Endothelial cell of umbilical vein (primary cell): ENCODE measurements around the gene WLS. TPM values are rescaled to one million over a fixed set of nuclear protein-coding genes. Genes with fewer than 3 reads are reported as not detected.

Experiments used
- BruUV-seq: library from RNA; stranded (reverse); fragments of 400-500 nt; replicated peaks from 2 replicates; lab custom pipeline; 2021; lab: Mats Ljungman, UMichigan
- CTCF ChIA-PET: fragments of 300-600, 350-600 bp; sonication (Branson Sonifier 250); formaldehyde crosslinking; loops from one replicate; lab custom pipeline; 2021; ENCODE audit warnings: antibody characterized with exemption, inconsistent platforms; lab: Charles Lee
- POLR2A ChIA-PET: fragments of 300-600, 350-600 bp; sonication (Branson Sonifier 250); formaldehyde crosslinking; loops from one replicate; lab custom pipeline; 2021; ENCODE audit warnings: antibody characterized with exemption, inconsistent platforms; lab: Charles Lee
- DNase-seq: peaks from one replicate; pipeline ENCODE4 v3.0.0-alpha.2; 2011; ENCODE audit warnings: low read depth, low spot score
- FAIRE-seq: peaks from 2 replicates; lab custom pipeline; 2011; peaks lifted over from hg19 to GRCh38; lab: Jason Lieb, UNC
- H2AFZ ChIP-seq: 2 replicates; pipeline ENCODE4 v1.6.0; 2012; ENCODE audit warnings: low read depth, low read length, control low read depth, inconsistent platforms
- H3K27ac ChIP-seq: 2 replicates; pipeline ENCODE4 v1.5.1; 2011; ENCODE audit warnings: low read depth, mild to moderate bottlenecking, control low read depth, low read length, moderate library complexity; ENCODE audit not compliant: insufficient read depth
- H3K27me3 ChIP-seq, 2 experiments: 2 replicates each; pipeline versions ENCODE4 v1.6.0 to v1.6.1; 2011; ENCODE audit warnings: low read length in 2 of 2, mixed read lengths in 1 of 2; ENCODE audit not compliant: control insufficient read depth in 2 of 2, insufficient read depth in 2 of 2
- H3K36me3 ChIP-seq, 2 experiments: 2 replicates in 1 of 2; 3 replicates in 1 of 2; pipeline ENCODE4 v1.5.1; 2011; ENCODE audit warnings: low read length in 2 of 2, mild to moderate bottlenecking in 1 of 2, moderate library complexity in 1 of 2; ENCODE audit not compliant: control insufficient read depth in 2 of 2, insufficient read depth in 2 of 2; ENCODE audit errors: extremely low read depth in 1 of 2
- H3K4me1 ChIP-seq: 3 replicates; pipeline ENCODE4 v1.5.1; 2011; ENCODE audit warnings: mild to moderate bottlenecking, low read length; ENCODE audit not compliant: control insufficient read depth, insufficient read depth; ENCODE audit errors: extremely low read depth
- H3K4me2 ChIP-seq: 2 replicates; pipeline ENCODE4 v1.6.1; 2011; ENCODE audit warnings: low read length, control low read depth, mixed read lengths; ENCODE audit not compliant: insufficient read depth
- H3K4me3 ChIP-seq, 3 experiments: fragments of 200-600 bp in 1 of 3; sonication (generic), shearing (Covaris generic) in 1 of 3; replicated peaks in 1 of 3; 2 replicates each; pipeline ENCODE4 v1.5.1; 2011 to 2016; ENCODE audit warnings: control low read depth in 3 of 3, low read length in 3 of 3, mild to moderate bottlenecking in 2 of 3, inconsistent platforms in 1 of 3, low read depth in 1 of 3, moderate library complexity in 1 of 3; ENCODE audit not compliant: insufficient read depth in 1 of 3
- H3K79me2 ChIP-seq: 2 replicates; pipeline ENCODE4 v1.6.0; 2012; ENCODE audit warnings: low read length, inconsistent platforms; ENCODE audit not compliant: control insufficient read depth, insufficient read depth
- H3K9ac ChIP-seq: replicated peaks from 2 replicates; pipeline ENCODE3; 2011; ENCODE audit warnings: low read length, control low read depth; ENCODE audit not compliant: insufficient read depth; ENCODE audit errors: extremely low read depth
- H3K9me1 ChIP-seq: replicated peaks from 3 replicates; pipeline ENCODE4 v1.6.0; 2011; ENCODE audit warnings: mild to moderate bottlenecking, low read length; ENCODE audit not compliant: control insufficient read depth, insufficient read depth; ENCODE audit errors: extremely low read depth
- H3K9me3 ChIP-seq: replicated peaks from 2 replicates; pipeline ENCODE4 v1.5.1; 2012; ENCODE audit warnings: low read length, inconsistent platforms; ENCODE audit not compliant: control insufficient read depth, insufficient read depth
- H4K20me1 ChIP-seq: replicated peaks from 2 replicates; pipeline ENCODE3; 2011; ENCODE audit warnings: mild to moderate bottlenecking, low read length; ENCODE audit not compliant: control insufficient read depth, insufficient read depth; ENCODE audit errors: extremely low read depth
- EZH2 ChIP-seq: IDR thresholded peaks from 2 replicates; pipeline ENCODE4 v1.6.1; 2012; ENCODE audit warnings: borderline replicate concordance, low read depth, mild to moderate bottlenecking, moderate library complexity, low read length, inconsistent platforms; ENCODE audit not compliant: severe bottlenecking
- FOS ChIP-seq: IDR thresholded peaks from 2 replicates; pipeline ENCODE4 v1.6.1; 2011; ENCODE audit warnings: mild to moderate bottlenecking, low read length, moderate library complexity, borderline replicate concordance; ENCODE audit not compliant: insufficient read depth
- GATA2 ChIP-seq: IDR thresholded peaks from 2 replicates; pipeline ENCODE4 v1.7.0; 2011; ENCODE audit warnings: low read depth, mild to moderate bottlenecking, moderate library complexity, mixed read lengths, low read length; ENCODE audit not compliant: insufficient read length, insufficient read depth
- JUN ChIP-seq: IDR thresholded peaks from 2 replicates; pipeline ENCODE4 v1.6.1; 2011; ENCODE audit warnings: borderline replicate concordance, low read depth; ENCODE audit not compliant: insufficient read length, insufficient read depth
- MYC ChIP-seq: IDR thresholded peaks from one replicate; pipeline ENCODE4 v1.6.1; 2011; ENCODE audit warnings: mild to moderate bottlenecking, low read depth, low read length
- POLR2A ChIP-seq: IDR thresholded peaks from 2 replicates; pipeline ENCODE4 v1.6.1; 2012; ENCODE audit warnings: low read depth, mild to moderate bottlenecking, control low read depth, low read length
- POLR2AphosphoS5 ChIP-seq: IDR thresholded peaks from 2 replicates; pipeline ENCODE4 v1.6.1; 2012; ENCODE audit warnings: low read depth, mild to moderate bottlenecking, control low read depth, low read length, moderate library complexity; ENCODE audit not compliant: insufficient read depth
- dilution Hi-C: fragments of 300-500 bp; cut with MboI; formaldehyde crosslinking; loops from one replicate; pipeline ENCODE4 v1.15.0; 2019; ENCODE audit warnings: low sequenced_read_pairs; ENCODE audit not compliant: extremely low pct_ligation_motif_present
- intact Hi-C: fragments of 100-400 bp; cut with micrococcal nuclease; formaldehyde crosslinking; loops from one replicate; pipeline ENCODE4 v1.10.0; 2022
- polyA plus RNA-seq, 4 experiments: library from polyadenylated mRNA; depleted of rRNA in 3 of 4; stranded (reverse) in 3 of 4; unstranded in 1 of 4; fragments of >200 nt; gene quantifications; 2 replicates each; pipeline versions ENCODE4 v1.2.1 to v1.2.3, GENCODE V29; 2011 to 2012; ENCODE audit warnings: missing spikeins in 1 of 4
- total RNA-seq: library from RNA; stranded (reverse); gene quantifications from 2 replicates; pipeline ENCODE4 v1.2.3, GENCODE V29; 2021
- TF ChIP-seq, protein P1 (sequence below): IDR thresholded peaks from 2 replicates; pipeline ENCODE4 v1.6.1; 2011; ENCODE audit not compliant: insufficient read depth, insufficient read length
- TF ChIP-seq, protein P2 (sequence below), 2 donors: IDR thresholded peaks; 1 replicate in 1 of 2; 2 replicates in 1 of 2; pipeline ENCODE4 v1.5.1; 2011; ENCODE audit warnings: low read length in 2 of 2, mild to moderate bottlenecking in 2 of 2, moderate library complexity in 2 of 2, control low read depth in 1 of 2, inconsistent platforms in 1 of 2, low read depth in 1 of 2; ENCODE audit not compliant: insufficient read depth in 1 of 2; ENCODE audit errors: extremely low read depth in 1 of 2

The WLS gene
- total and polyA plus RNA-seq, 2 donors (not counting 3 experiments of a cell fraction or from before 2014, with no cell fraction given), result 121 to 199 TPM

DNA sequence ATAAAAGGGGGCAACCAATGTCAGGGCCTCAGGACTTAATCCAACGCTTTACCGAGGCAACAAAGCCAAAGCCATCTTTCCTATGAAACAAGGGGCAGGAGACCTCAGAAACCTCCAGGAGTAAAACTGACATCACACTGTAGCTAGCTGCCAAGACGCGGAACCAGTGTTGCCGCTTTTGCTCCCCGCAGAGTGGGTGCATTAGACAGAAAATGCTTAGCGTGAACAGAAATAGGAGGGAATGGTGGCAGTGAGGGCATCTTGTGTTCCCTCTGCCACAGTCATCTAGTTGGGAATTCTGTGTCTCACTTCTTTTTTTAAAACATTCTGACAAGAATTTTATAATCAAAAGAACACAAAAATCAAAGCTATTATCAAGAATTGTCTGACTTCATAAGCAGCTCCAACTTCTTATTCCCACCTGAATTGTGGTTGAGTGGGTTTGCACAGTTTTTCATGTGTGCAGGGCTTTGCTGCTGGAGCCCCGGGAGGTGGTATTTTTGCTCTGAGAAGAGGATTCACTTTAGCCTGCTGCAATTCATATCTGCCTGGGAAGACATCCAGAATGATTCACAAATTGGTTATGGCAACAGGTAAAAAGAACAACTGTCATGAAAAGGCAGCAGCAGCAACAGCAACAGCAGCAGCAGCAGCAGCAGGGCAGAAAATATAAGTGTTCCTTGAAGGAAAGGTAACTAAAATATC is 99.7 kb downstream of the WLS start:
- no peak overlapping the region for H3K9ac ChIP-seq
- H4K20me1 ChIP-seq, result no peaks in the 10 kb centered on the region
- dilution Hi-C loops (loop anchor here (25.0 kb wide), 1 partner anchor 205 kb away; no protein-coding TSS in a partner anchor), intact Hi-C loops (no loop called here)
- H3K4me3 ChIP-seq, result no peak overlapping the region
- H3K36me3 ChIP-seq, result peaks cover 13 to 28% of the 10 kb centered on the region in 2 experiments
- H3K4me1 ChIP-seq, result peaks cover 6% of the 10 kb centered on the region
- CTCF ChIA-PET, result interaction anchor here (0.9 to 2.0 kb wide), 5 partner anchors 11 to 213 kb away, joined by 3 to 5 read pairs (median 4); no protein-coding TSS in a partner anchor
- no peaks in the 10 kb centered on the region for H3K9me1 ChIP-seq
- H3K9me3 ChIP-seq, result no peaks in the 10 kb centered on the region
- no peak overlapping the region for H3K27ac ChIP-seq
- H3K4me2 ChIP-seq, result no peak overlapping the region
- no TSS peak for BruUV-seq
- DNase-seq (no peak), FAIRE-seq (no peak)
- no peak overlapping the region for H2AFZ ChIP-seq
- POLR2A ChIA-PET, result no interaction called here
- H3K79me2 ChIP-seq, result no peaks in the 10 kb centered on the region
- TF ChIP-seq, protein P1, sequence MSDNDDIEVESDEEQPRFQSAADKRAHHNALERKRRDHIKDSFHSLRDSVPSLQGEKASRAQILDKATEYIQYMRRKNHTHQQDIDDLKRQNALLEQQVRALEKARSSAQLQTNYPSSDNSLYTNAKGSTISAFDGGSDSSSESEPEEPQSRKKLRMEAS, result no peak
- TF ChIP-seq POLR2AphosphoS5 (no peak), JUN (no peak), FOS (no peak), MYC (no peak), EZH2 (no peak), POLR2A (no peak), GATA2 (no peak)
- TF ChIP-seq, protein P2, sequence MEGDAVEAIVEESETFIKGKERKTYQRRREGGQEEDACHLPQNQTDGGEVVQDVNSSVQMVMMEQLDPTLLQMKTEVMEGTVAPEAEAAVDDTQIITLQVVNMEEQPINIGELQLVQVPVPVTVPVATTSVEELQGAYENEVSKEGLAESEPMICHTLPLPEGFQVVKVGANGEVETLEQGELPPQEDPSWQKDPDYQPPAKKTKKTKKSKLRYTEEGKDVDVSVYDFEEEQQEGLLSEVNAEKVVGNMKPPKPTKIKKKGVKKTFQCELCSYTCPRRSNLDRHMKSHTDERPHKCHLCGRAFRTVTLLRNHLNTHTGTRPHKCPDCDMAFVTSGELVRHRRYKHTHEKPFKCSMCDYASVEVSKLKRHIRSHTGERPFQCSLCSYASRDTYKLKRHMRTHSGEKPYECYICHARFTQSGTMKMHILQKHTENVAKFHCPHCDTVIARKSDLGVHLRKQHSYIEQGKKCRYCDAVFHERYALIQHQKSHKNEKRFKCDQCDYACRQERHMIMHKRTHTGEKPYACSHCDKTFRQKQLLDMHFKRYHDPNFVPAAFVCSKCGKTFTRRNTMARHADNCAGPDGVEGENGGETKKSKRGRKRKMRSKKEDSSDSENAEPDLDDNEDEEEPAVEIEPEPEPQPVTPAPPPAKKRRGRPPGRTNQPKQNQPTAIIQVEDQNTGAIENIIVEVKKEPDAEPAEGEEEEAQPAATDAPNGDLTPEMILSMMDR (IDR thresholded peaks at IDR 0.05; ENCODE audit: extremely low read depth in 1 of 2, insufficient read depth in 1 of 2, low read depth in 1 of 2, low read length in 2 of 2), result no peak
- H3K27me3 ChIP-seq, result no peaks in the 10 kb centered on the region
